PC-3 (cell line): ENCODE results near the gene TNFRSF4.

Experiments used
- CTCF ChIP-seq: fragments of 300-600 bp; sonication (generic); conservative IDR thresholded peaks from 2 replicates; pipeline ENCODE4 v1.5.1; 2017; ENCODE audit warnings: antibody characterized with exemption, low read depth, mild to moderate bottlenecking, low read length
- EZH2phosphoT487 ChIP-seq: fragments of 300-600 bp; sonication (generic); IDR thresholded peaks from 2 replicates; pipeline ENCODE4 v1.6.1; 2018; ENCODE audit warnings: mild to moderate bottlenecking, antibody characterized with exemption, low read length, borderline replicate concordance

- TF ChIP-seq CTCF, result no peak
- no peak for TF ChIP-seq EZH2phosphoT487
Observed at GRCh38 chr1:1165900-1166421, 48.0 kb downstream of the TNFRSF4 start.
